Astrocyte (in vitro differentiated cells and primary cell): ENCODE measurements around the gene PRAMEF15. TPM values are rescaled to one million over a fixed set of nuclear protein-coding genes. Genes with fewer than 3 reads are reported as not detected.
"Not testable (repeated sequence)": the region's sequence is repeated elsewhere in the genome, so short reads cannot be mapped to it uniquely, and the experiment has no call there.

Experiments used
- DNase-seq: peaks from one replicate; pipeline ENCODE4 v3.0.0-alpha.2; 2010; ENCODE audit warnings: low read depth
- FAIRE-seq: peaks from 2 replicates; lab custom pipeline; 2011; peaks lifted over from hg19 to GRCh38; lab: Jason Lieb, UNC
- H2AFZ ChIP-seq: 2 replicates; pipeline ENCODE4 v1.6.0; 2012; ENCODE audit warnings: low read depth, low read length, inconsistent platforms
- H3K27ac ChIP-seq: 2 replicates; pipeline ENCODE4 v1.5.1; 2011; ENCODE audit warnings: low read depth, low read length, inconsistent platforms
- H3K27me3 ChIP-seq: 2 replicates; pipeline ENCODE4 v1.6.0; 2011; ENCODE audit warnings: low read length, inconsistent platforms; ENCODE audit not compliant: insufficient read depth
- H3K36me3 ChIP-seq: 2 replicates; pipeline ENCODE4 v1.5.1; 2011; ENCODE audit warnings: low read length, inconsistent platforms; ENCODE audit not compliant: insufficient read depth
- H3K4me1 ChIP-seq: 2 replicates; pipeline ENCODE4 v1.5.1; 2011; ENCODE audit warnings: low read length, inconsistent platforms; ENCODE audit not compliant: insufficient read depth
- H3K4me2 ChIP-seq: 2 replicates; pipeline ENCODE4 v1.6.0; 2012; ENCODE audit warnings: low read length, inconsistent platforms
- H3K4me3 ChIP-seq: 2 replicates; pipeline ENCODE4 v1.5.1; 2011; ENCODE audit warnings: low read depth, mild to moderate bottlenecking, low read length, inconsistent platforms; ENCODE audit not compliant: insufficient read depth
- H3K79me2 ChIP-seq: 2 replicates; pipeline ENCODE4 v1.6.0; 2012; ENCODE audit warnings: mild to moderate bottlenecking, low read length, inconsistent platforms; ENCODE audit not compliant: insufficient read depth
- H3K9ac ChIP-seq: 2 replicates; pipeline ENCODE4 v1.6.0; 2012; ENCODE audit warnings: mild to moderate bottlenecking, low read length, inconsistent platforms
- H3K9me3 ChIP-seq: 2 replicates; pipeline ENCODE4 v1.5.1; 2012; ENCODE audit warnings: low read depth, mild to moderate bottlenecking, low read length, inconsistent platforms; ENCODE audit not compliant: insufficient read depth
- H4K20me1 ChIP-seq: 2 replicates; pipeline ENCODE4 v1.6.0; 2012; ENCODE audit warnings: low read length, inconsistent platforms; ENCODE audit not compliant: insufficient read depth
- H3K27ac Mint-ChIP-seq: one replicate; pipeline ENCODE4 v1.8.0; 2021; ENCODE audit warnings: mild to moderate bottlenecking, mixed read lengths; ENCODE audit not compliant: unreplicated experiment
- H3K27me3 Mint-ChIP-seq: one replicate; pipeline ENCODE4 v1.8.0; 2021; ENCODE audit warnings: low read depth, mixed read lengths; ENCODE audit not compliant: unreplicated experiment
- H3K36me3 Mint-ChIP-seq: one replicate; pipeline ENCODE4 v1.8.0; 2021; ENCODE audit warnings: low read depth, mixed read lengths; ENCODE audit not compliant: unreplicated experiment
- H3K4me1 Mint-ChIP-seq: one replicate; pipeline ENCODE4 v1.8.0; 2021; ENCODE audit warnings: low read depth, mixed read lengths; ENCODE audit not compliant: unreplicated experiment
- H3K4me3 Mint-ChIP-seq: one replicate; pipeline ENCODE4 v1.8.0; 2021; ENCODE audit warnings: mild to moderate bottlenecking, moderate library complexity, mixed read lengths; ENCODE audit not compliant: unreplicated experiment
- H3K9me3 Mint-ChIP-seq: one replicate; pipeline ENCODE4 v1.8.0; 2021; ENCODE audit warnings: mild to moderate bottlenecking, mixed read lengths; ENCODE audit not compliant: unreplicated experiment
- total RNA-seq: library from RNA; stranded (reverse); gene quantifications from 2 replicates; pipeline ENCODE4 v1.2.1, GENCODE V29; 2021

Gene PRAMEF15
- total RNA-seq, 1 donor from 2014 or later: not detected

GRCh38 chr1:13298699-13299098 lies 16.7 kb upstream of the PRAMEF15 start:
- H3K4me3 Mint-ChIP-seq, FAIRE-seq, H3K4me2 ChIP-seq, H3K4me1 Mint-ChIP-seq, H3K27me3 ChIP-seq, H3K36me3 Mint-ChIP-seq, H3K4me1 ChIP-seq, H3K4me3 ChIP-seq, DNase-seq, H3K79me2 ChIP-seq, H3K27ac Mint-ChIP-seq, H4K20me1 ChIP-seq, H3K9me3 Mint-ChIP-seq, H3K27ac ChIP-seq, H3K9me3 ChIP-seq, H3K9ac ChIP-seq, H3K36me3 ChIP-seq, H3K27me3 Mint-ChIP-seq, H2AFZ ChIP-seq: not testable (repeated sequence)

GRCh38 chr1:13302197-13302596 lies 13.2 kb upstream of the PRAMEF15 start:
- H4K20me1 ChIP-seq, H3K9me3 ChIP-seq, FAIRE-seq, H3K9ac ChIP-seq, H3K27me3 Mint-ChIP-seq, H3K4me1 Mint-ChIP-seq, H3K36me3 ChIP-seq, H3K4me1 ChIP-seq, H3K4me3 ChIP-seq, H3K4me3 Mint-ChIP-seq, H3K36me3 Mint-ChIP-seq, DNase-seq, H3K27ac Mint-ChIP-seq, H3K9me3 Mint-ChIP-seq, H3K79me2 ChIP-seq, H3K27me3 ChIP-seq, H3K4me2 ChIP-seq, H2AFZ ChIP-seq, H3K27ac ChIP-seq: not testable (repeated sequence)

DNA sequence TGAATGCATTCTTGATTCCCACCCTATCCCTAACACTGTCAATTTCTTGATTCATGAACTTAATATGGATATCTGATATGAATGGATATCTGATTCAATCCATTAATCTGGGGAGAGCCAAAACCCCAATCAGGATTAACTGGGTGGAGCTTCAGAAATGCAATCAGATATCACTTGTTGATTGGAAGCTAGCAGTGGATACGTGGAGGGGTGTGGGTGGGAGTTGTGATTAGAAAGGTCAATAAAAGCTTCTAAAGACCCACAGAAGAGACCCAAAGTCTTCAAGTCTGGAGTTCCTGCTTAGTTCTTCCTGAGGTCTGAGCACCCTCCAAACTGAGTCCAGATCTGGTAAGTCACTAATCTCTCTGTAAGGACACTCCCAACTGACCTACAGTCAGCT lies 12.1 kb upstream of the PRAMEF15 start, which contains the start of gene PRAMEF33:
PRAMEF33 (plus strand) TSS at position 301 of the 400 bp plus-strand sequence. CDS start 2,416 bp downstream, outside the sequence.
- not testable (repeated sequence) for H2AFZ ChIP-seq, H3K4me1 ChIP-seq, H3K79me2 ChIP-seq, H3K9me3 ChIP-seq, H3K9ac ChIP-seq, FAIRE-seq, H3K27me3 Mint-ChIP-seq, H3K4me3 Mint-ChIP-seq, H3K4me2 ChIP-seq, H3K27me3 ChIP-seq, H3K27ac ChIP-seq, H3K27ac Mint-ChIP-seq, H3K36me3 Mint-ChIP-seq, H3K4me1 Mint-ChIP-seq, DNase-seq, H3K36me3 ChIP-seq, H3K9me3 Mint-ChIP-seq, H4K20me1 ChIP-seq, H3K4me3 ChIP-seq

DNA sequence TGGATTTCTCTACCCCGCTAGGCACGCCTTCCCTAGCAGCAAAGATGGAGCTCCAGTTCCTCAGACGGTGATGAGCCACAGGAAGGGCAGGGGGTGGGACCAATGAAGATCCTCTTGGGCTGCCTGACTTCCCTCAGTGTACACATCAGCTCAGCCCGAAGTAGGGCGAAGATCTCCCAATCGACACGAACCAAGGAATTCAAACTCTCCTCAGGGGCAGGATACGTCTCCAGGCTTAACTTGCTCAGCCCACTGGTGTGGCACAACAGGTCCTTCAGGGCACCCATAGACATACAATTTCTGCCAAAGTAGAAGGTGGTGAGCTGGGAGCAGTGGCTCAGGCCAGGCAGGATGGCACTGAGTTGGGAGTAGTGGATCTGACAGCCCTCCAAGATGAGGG lies 27.1 kb downstream of the PRAMEF15 start:
- not testable (repeated sequence) for H3K27me3 ChIP-seq, DNase-seq, H3K4me1 ChIP-seq, H3K27me3 Mint-ChIP-seq, H3K27ac ChIP-seq, H3K36me3 Mint-ChIP-seq, H3K79me2 ChIP-seq, H3K4me3 ChIP-seq, H3K4me3 Mint-ChIP-seq, H3K4me1 Mint-ChIP-seq, H3K36me3 ChIP-seq, H3K4me2 ChIP-seq, H3K27ac Mint-ChIP-seq, H2AFZ ChIP-seq, H3K9me3 Mint-ChIP-seq, H4K20me1 ChIP-seq, H3K9me3 ChIP-seq, H3K9ac ChIP-seq, FAIRE-seq

DNA sequence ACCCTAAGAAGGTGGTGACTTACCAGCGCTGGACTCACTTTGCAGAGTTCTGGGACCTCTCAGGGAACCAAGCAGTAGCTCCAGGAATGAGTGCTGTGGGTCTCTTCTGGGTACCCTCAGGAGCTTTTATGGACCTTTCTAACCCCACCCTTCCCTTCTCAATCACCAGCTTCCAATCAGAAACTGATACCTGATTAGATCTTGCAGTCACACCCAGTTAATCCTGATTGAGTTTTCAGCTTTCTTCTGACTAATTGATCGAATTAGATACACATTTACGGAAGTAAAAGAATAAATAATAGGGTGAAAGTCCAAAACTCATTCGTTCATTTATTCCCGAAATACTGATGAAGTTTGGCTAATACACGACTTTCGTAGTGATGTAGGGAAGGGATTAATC lies 31.7 kb downstream of the PRAMEF15 start, which contains the start of gene PRAMEF14:
PRAMEF14 (minus strand) TSS at position 101 of the 400 bp plus-strand sequence. CDS start 1,820 bp downstream, outside the sequence.
- FAIRE-seq, H3K79me2 ChIP-seq, H3K36me3 ChIP-seq, H2AFZ ChIP-seq, H3K27ac ChIP-seq, H3K27me3 ChIP-seq, H3K4me3 ChIP-seq, H3K9me3 Mint-ChIP-seq, H3K9ac ChIP-seq, H3K27me3 Mint-ChIP-seq, H3K4me1 ChIP-seq, H3K9me3 ChIP-seq, H3K4me3 Mint-ChIP-seq, H3K36me3 Mint-ChIP-seq, DNase-seq, H3K4me1 Mint-ChIP-seq, H4K20me1 ChIP-seq, H3K4me2 ChIP-seq, H3K27ac Mint-ChIP-seq: not testable (repeated sequence)

DNA sequence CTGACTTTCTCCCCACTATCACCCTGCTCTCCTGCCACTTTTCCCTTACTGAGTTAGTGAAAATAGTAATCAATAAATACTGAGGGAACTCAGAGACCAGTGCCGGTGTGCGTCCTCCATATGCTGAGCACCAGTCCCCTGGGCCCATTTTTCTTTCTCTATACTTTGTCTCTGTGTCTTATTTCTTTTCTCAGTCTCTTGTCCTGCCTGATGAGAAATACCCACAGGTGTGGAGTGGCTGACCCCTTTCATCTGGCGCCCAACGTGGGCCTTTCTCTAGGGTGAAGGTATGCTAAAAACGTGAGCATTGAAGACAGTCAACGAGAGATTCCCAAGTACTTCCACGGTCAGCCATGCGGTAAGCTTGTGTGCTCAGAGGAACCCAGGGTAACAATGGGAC lies 38.1 kb downstream of the PRAMEF15 start:
- H3K27ac ChIP-seq, H3K4me3 ChIP-seq, H3K9me3 ChIP-seq, H3K27ac Mint-ChIP-seq, FAIRE-seq, H3K36me3 Mint-ChIP-seq, H3K27me3 Mint-ChIP-seq, H3K27me3 ChIP-seq, H3K79me2 ChIP-seq, H3K36me3 ChIP-seq, H3K9me3 Mint-ChIP-seq, H3K9ac ChIP-seq, H3K4me3 Mint-ChIP-seq, H2AFZ ChIP-seq, H3K4me1 ChIP-seq, DNase-seq, H3K4me1 Mint-ChIP-seq, H3K4me2 ChIP-seq, H4K20me1 ChIP-seq: not testable (repeated sequence)
